Naive thymus-derived CD4-positive, alpha-beta T cell (primary cell): ENCODE measurements around the gene MEIOC. TPM values are rescaled to one million over a fixed set of nuclear protein-coding genes. Genes with fewer than 3 reads are reported as not detected.

Experiments
- ATAC-seq: fragments of 150-1000 bp; cut with Tn5 transposase; 2 replicates; pipeline ENCODE4 v1.10.0; 2021; ENCODE audit warnings: mild to moderate bottlenecking, moderate library complexity
- CTCF ChIA-PET: fragments of 350-600 bp; sonication (Branson Sonifier 250); formaldehyde crosslinking; loops from one replicate; lab custom pipeline; 2021; ENCODE audit warnings: antibody characterized with exemption; lab: Charles Lee
- POLR2A ChIA-PET: fragments of 350-600 bp; sonication (Branson Sonifier 250); formaldehyde crosslinking; loops from one replicate; lab custom pipeline; 2021; ENCODE audit warnings: antibody characterized with exemption, inconsistent platforms; lab: Charles Lee
- DNase-seq, 9 donors: peaks; one replicate each; pipeline versions ENCODE4 v3.0.0 to v3.0.0-alpha.2; 2020 to 2022; ENCODE audit warnings: mixed read lengths in 1 of 9
- H3K27ac ChIP-seq: one replicate; pipeline ENCODE4 v1.7.0; 2013; ENCODE audit warnings: mild to moderate bottlenecking, low read depth, low read length, moderate library complexity
- H3K27me3 ChIP-seq, 2 donors: one replicate each; pipeline ENCODE4 v1.7.0; 2013; ENCODE audit warnings: low read length in 2 of 2, mild to moderate bottlenecking in 2 of 2, moderate library complexity in 2 of 2; ENCODE audit not compliant: control insufficient read depth in 2 of 2, insufficient read depth in 2 of 2
- H3K36me3 ChIP-seq, 3 experiments: 1 replicate in 2 of 3; 2 replicates in 1 of 3; pipeline ENCODE4 v1.7.0; 2013; ENCODE audit warnings: low read length in 3 of 3, mild to moderate bottlenecking in 3 of 3, moderate library complexity in 1 of 3; ENCODE audit not compliant: insufficient read depth in 3 of 3, control insufficient read depth in 2 of 3
- H3K4me1 ChIP-seq, 2 donors: one replicate each; pipeline ENCODE4 v1.7.0; 2013; ENCODE audit warnings: low read length in 2 of 2, mild to moderate bottlenecking in 2 of 2, moderate library complexity in 1 of 2; ENCODE audit not compliant: control insufficient read depth in 2 of 2, insufficient read depth in 2 of 2
- H3K4me3 ChIP-seq: 2 replicates; pipeline ENCODE4 v1.7.0; 2013; ENCODE audit warnings: mild to moderate bottlenecking, low read length
- H3K9me3 ChIP-seq, 3 experiments: 1 replicate in 2 of 3; 2 replicates in 1 of 3; pipeline ENCODE4 v1.7.0; 2013; ENCODE audit warnings: low read length in 3 of 3; ENCODE audit not compliant: control insufficient read depth in 2 of 3
- H3K27ac Mint-ChIP-seq, 9 donors: one replicate each; pipeline ENCODE4 v1.8.0; 2020 to 2022; ENCODE audit warnings: mixed read lengths in 9 of 9, mild to moderate bottlenecking in 8 of 9, moderate library complexity in 5 of 9, inconsistent platforms in 2 of 9
- H3K27me3 Mint-ChIP-seq, 5 donors: one replicate each; pipeline ENCODE4 v1.8.0; 2021 to 2022; ENCODE audit warnings: mixed read lengths in 5 of 5, mild to moderate bottlenecking in 1 of 5
- H3K36me3 Mint-ChIP-seq, 5 donors: one replicate each; pipeline ENCODE4 v1.8.0; 2020 to 2022; ENCODE audit warnings: mixed read lengths in 5 of 5, mild to moderate bottlenecking in 3 of 5, inconsistent platforms in 1 of 5
- H3K4me1 Mint-ChIP-seq, 7 donors: one replicate each; pipeline ENCODE4 v1.8.0; 2020 to 2022; ENCODE audit warnings: mixed read lengths in 7 of 7, mild to moderate bottlenecking in 3 of 7, inconsistent platforms in 1 of 7
- H3K4me3 Mint-ChIP-seq, 10 donors: one replicate each; pipeline ENCODE4 v1.8.0; 2020 to 2022; ENCODE audit warnings: mild to moderate bottlenecking in 10 of 10, mixed read lengths in 10 of 10, moderate library complexity in 6 of 10, inconsistent platforms in 2 of 10
- H3K9me3 Mint-ChIP-seq, 11 donors: one replicate each; pipeline ENCODE4 v1.8.0; 2020 to 2022; ENCODE audit warnings: mixed read lengths in 11 of 11, mild to moderate bottlenecking in 4 of 11, inconsistent platforms in 1 of 11, moderate library complexity in 1 of 11
- intact Hi-C, 2 donors: fragments of 100-400 bp; cut with micrococcal nuclease; formaldehyde crosslinking; loops; one replicate each; pipeline ENCODE4 v1.15.1; 2023
- polyA plus RNA-seq, 2 donors: library from polyadenylated mRNA; unstranded; fragments of 300-500 nt; fragmentation: Illumina TruSeq; gene quantifications; one replicate each; pipeline ENCODE4 v1.2.3, GENCODE V29; 2021
- total RNA-seq, 6 experiments: library from RNA in 5 of 6; stranded (reverse) in 5 of 6; gene quantifications; 1 replicate in 5 of 6; 2 replicates in 1 of 6; pipeline ENCODE4 v1.2.3 and lab custom pipeline; 2021 to 2026

Gene MEIOC
- total RNA-seq (under 1 TPM in 1 of 5 experiments, not detected in 4; 0.27 TPM), polyA plus RNA-seq (under 1 TPM; 0.14 to 0.61 TPM), total RNA-seq (lab: John Stamatoyannopoulos, UW) (not detected)

GRCh38 chr17:44655983-44656710, at the start of gene MEIOC:
TSS of gene MEIOC (plus strand) at chr17:44656468. CDS start at chr17:44656614, 146 bp downstream.
- H3K27me3 Mint-ChIP-seq: peaks cover 32 to 53% (median 43%) of the 10 kb centered on the region in 5 donors
- no peak within 1 kb of the TSS for H3K27ac ChIP-seq
- H3K4me1 ChIP-seq: no peaks in the 10 kb centered on the region
- peak within 1 kb of the TSS; percentile 57 to 83 (median 74) for H3K4me3 Mint-ChIP-seq
- H3K9me3 Mint-ChIP-seq: peaks cover 0 to 10% (median 0%) of the 10 kb centered on the region in 11 donors
- CTCF ChIA-PET: no interaction called here
- H3K9me3 ChIP-seq: no peaks in the 10 kb centered on the region
- H3K4me1 Mint-ChIP-seq: peaks cover 0 to 10% (median 5%) of the 10 kb centered on the region in 7 donors
- no peak within 1 kb of the TSS for H3K27ac Mint-ChIP-seq
- no peak within 1 kb of the TSS for H3K4me3 ChIP-seq
- no peaks in the 10 kb centered on the region for H3K36me3 ChIP-seq
- intact Hi-C loops: no loop called here
- peaks cover 0 to 3% of the 10 kb centered on the region in 2 donors for H3K27me3 ChIP-seq
- DNase-seq (peak in 7 of 9 donors; percentile 4 to 35 (median 11)), ATAC-seq (peak; percentile 69)
- no peaks in the 10 kb centered on the region for H3K36me3 Mint-ChIP-seq
- POLR2A ChIA-PET: no interaction called here

GRCh38 chr17:44606658-44607057, 49.6 kb upstream of the MEIOC start:
- H3K4me3 ChIP-seq: no peak overlapping the region
- H3K27ac ChIP-seq: no peak overlapping the region
- H3K4me1 ChIP-seq: no peaks in the 10 kb centered on the region
- CTCF ChIA-PET: no interaction called here
- no peaks in the 10 kb centered on the region for H3K9me3 ChIP-seq
- H3K36me3 ChIP-seq: no peaks in the 10 kb centered on the region
- Mint-ChIP-seq H3K4me1 (peaks cover 0 to 2% (median 0%) of the 10 kb centered on the region in 7 donors), H3K9me3 (no peaks in the 10 kb centered on the region), H3K27me3 (peaks cover 0 to 18% (median 11%) of the 10 kb centered on the region in 5 donors), H3K36me3 (no peaks in the 10 kb centered on the region), H3K27ac (no peak overlapping the region), H3K4me3 (no peak overlapping the region)
- intact Hi-C loops: no loop called here
- POLR2A ChIA-PET: interaction anchor here (0.5 kb wide), 1 partner anchor 1959 kb away, joined by 4 read pairs; no protein-coding TSS in a partner anchor
- no peaks in the 10 kb centered on the region for H3K27me3 ChIP-seq
- ATAC-seq: no peak
- no peak for DNase-seq

GRCh38 chr17:44607836-44608690, 48.2 kb upstream of the MEIOC start:
- no peaks in the 10 kb centered on the region for H3K36me3 Mint-ChIP-seq
- Histone ChIP-seq H3K36me3 (no peaks in the 10 kb centered on the region), H3K4me3 (no peak overlapping the region), H3K9me3 (no peaks in the 10 kb centered on the region), H3K27ac (no peak overlapping the region), H3K4me1 (no peaks in the 10 kb centered on the region), H3K27me3 (no peaks in the 10 kb centered on the region)
- no peak for DNase-seq
- ChIA-PET CTCF (no interaction called here), POLR2A (no interaction called here)
- no peak overlapping the region for H3K27ac Mint-ChIP-seq
- ATAC-seq: no peak
- peaks cover 0 to 22% (median 8%) of the 10 kb centered on the region in 5 donors for H3K27me3 Mint-ChIP-seq
- no peaks in the 10 kb centered on the region for H3K9me3 Mint-ChIP-seq
- peaks cover 0 to 2% (median 0%) of the 10 kb centered on the region in 7 donors for H3K4me1 Mint-ChIP-seq
- H3K4me3 Mint-ChIP-seq: no peak overlapping the region
- intact Hi-C loops: no loop called here

- Mint-ChIP-seq H3K27ac (no peak overlapping the region), H3K36me3 (no peaks in the 10 kb centered on the region), H3K4me1 (peaks cover 0 to 2% (median 0%) of the 10 kb centered on the region in 7 donors), H3K27me3 (peaks cover under 1 to 25% (median 9%) of the 10 kb centered on the region in 5 donors), H3K9me3 (no peaks in the 10 kb centered on the region), H3K4me3 (no peak overlapping the region)
- Histone ChIP-seq H3K36me3 (no peaks in the 10 kb centered on the region), H3K27ac (no peak overlapping the region), H3K4me3 (no peak overlapping the region), H3K27me3 (no peaks in the 10 kb centered on the region), H3K9me3 (no peaks in the 10 kb centered on the region), H3K4me1 (no peaks in the 10 kb centered on the region)
- ATAC-seq: no peak
- CTCF ChIA-PET: interaction anchor here (0.6 kb wide), 1 partner anchor 306 kb away, joined by 4 read pairs; no protein-coding TSS in a partner anchor
- DNase-seq: no peak
- POLR2A ChIA-PET: no interaction called here
- intact Hi-C loops: no loop called here
Measured at GRCh38 chr17:44608727-44609435, 47.4 kb upstream of the MEIOC start.

- Histone ChIP-seq H3K27ac (no peak overlapping the region), H3K9me3 (no peaks in the 10 kb centered on the region), H3K4me1 (no peaks in the 10 kb centered on the region), H3K27me3 (no peaks in the 10 kb centered on the region), H3K36me3 (no peaks in the 10 kb centered on the region), H3K4me3 (no peak overlapping the region)
- intact Hi-C loops: no loop called here
- H3K4me3 Mint-ChIP-seq: no peak overlapping the region
- H3K36me3 Mint-ChIP-seq: no peaks in the 10 kb centered on the region
- no peak for ATAC-seq
- no peak for DNase-seq
- H3K27me3 Mint-ChIP-seq: peaks cover 6 to 32% (median 13%) of the 10 kb centered on the region in 5 donors
- POLR2A ChIA-PET: no interaction called here
- H3K27ac Mint-ChIP-seq: no peak overlapping the region
- peaks cover 0 to 5% (median 0%) of the 10 kb centered on the region in 7 donors for H3K4me1 Mint-ChIP-seq
- no peaks in the 10 kb centered on the region for H3K9me3 Mint-ChIP-seq
- CTCF ChIA-PET: no interaction called here
Measured at GRCh38 chr17:44610331-44610730, 45.9 kb upstream of the MEIOC start.

- peaks cover 0 to 5% (median 0%) of the 10 kb centered on the region in 7 donors for H3K4me1 Mint-ChIP-seq
- no peak for ATAC-seq
- POLR2A ChIA-PET: no interaction called here
- no peak for DNase-seq
- Histone ChIP-seq H3K27me3 (no peaks in the 10 kb centered on the region), H3K36me3 (no peaks in the 10 kb centered on the region), H3K9me3 (no peaks in the 10 kb centered on the region), H3K4me3 (no peak overlapping the region), H3K27ac (no peak overlapping the region), H3K4me1 (no peaks in the 10 kb centered on the region)
- intact Hi-C loops: no loop called here
- H3K27ac Mint-ChIP-seq: peak overlapping the region in 1 of 9 donors; percentile 32
- no peaks in the 10 kb centered on the region for H3K36me3 Mint-ChIP-seq
- CTCF ChIA-PET: no interaction called here
- peaks cover 6 to 32% (median 11%) of the 10 kb centered on the region in 5 donors for H3K27me3 Mint-ChIP-seq
- no peaks in the 10 kb centered on the region for H3K9me3 Mint-ChIP-seq
- H3K4me3 Mint-ChIP-seq: no peak overlapping the region
Measured at GRCh38 chr17:44610871-44611270, 45.4 kb upstream of the MEIOC start.
